GM21447 (cell line): ENCODE data around the gene SAG.
"Not testable (repeated sequence)": the region's sequence is repeated elsewhere in the genome, so short reads cannot be mapped to it uniquely, and the experiment has no call there.

Experiments
- ATAC-seq: cut with Tn5 transposase; IDR thresholded peaks from one replicate; pipeline ENCODE4 v1.9.1; 2021; ENCODE audit not compliant: unreplicated experiment

The SAG gene

GRCh38 chr2:233328922-233329321, 21.3 kb downstream of the SAG start:
- no peak for ATAC-seq

GRCh38 chr2:233329489-233330135, 22.0 kb downstream of the SAG start:
- no peak for ATAC-seq

- peak; percentile 93 for ATAC-seq
Measured at GRCh38 chr2:233331536-233331935, 23.9 kb downstream of the SAG start.

GRCh38 chr2:233332125-233332524, 24.5 kb downstream of the SAG start:
- ATAC-seq = no peak

GRCh38 chr2:233334915-233335314, 27.3 kb downstream of the SAG start:
- ATAC-seq = no peak

GRCh38 chr2:233336091-233336490, 28.5 kb downstream of the SAG start:
- ATAC-seq = not testable (repeated sequence)

GRCh38 chr2:233336541-233336940, 28.9 kb downstream of the SAG start:
- no peak for ATAC-seq

- no peak for ATAC-seq
Measured at GRCh38 chr2:233338046-233338445, 30.4 kb downstream of the SAG start.

GRCh38 chr2:233338812-233339368, 31.3 kb downstream of the SAG start:
- ATAC-seq = no peak

- no peak for ATAC-seq
Measured at GRCh38 chr2:233339427-233339826, 31.8 kb downstream of the SAG start.

GRCh38 chr2:233341296-233341695, 33.7 kb downstream of the SAG start:
- no peak for ATAC-seq

GRCh38 chr2:233342301-233342700, 34.7 kb downstream of the SAG start:
- ATAC-seq = no peak

- ATAC-seq = no peak
Measured at GRCh38 chr2:233343171-233343705, 35.6 kb downstream of the SAG start.

GRCh38 chr2:233346376-233346775, 38.8 kb downstream of the SAG start:
- ATAC-seq = no peak

GRCh38 chr2:233346930-233347329, 39.3 kb downstream of the SAG start:
- no peak for ATAC-seq

GRCh38 chr2:233349005-233349998, 41.7 kb downstream of the SAG start:
- ATAC-seq = peak; percentile 72

GRCh38 chr2:233350708-233351107, 43.1 kb downstream of the SAG start:
- no peak for ATAC-seq

GRCh38 chr2:233351423-233351822, 43.8 kb downstream of the SAG start:
- no peak for ATAC-seq

- no peak for ATAC-seq
Measured at GRCh38 chr2:233352141-233352842, 44.7 kb downstream of the SAG start.

GRCh38 chr2:233353101-233353768, 45.6 kb downstream of the SAG start:
- ATAC-seq = no peak
